Thoracic aorta (tissue), 2 donors: ENCODE data around the gene CLTA. TPM values are rescaled to one million over a fixed set of nuclear protein-coding genes. Genes with fewer than 3 reads are reported as not detected.
"Not testable (repeated sequence)": the region's sequence is repeated elsewhere in the genome, so short reads cannot be mapped to it uniquely, and the experiment has no call there.

Experiments used
- ATAC-seq: fragments of 150-250 bp; one replicate; pipeline ENCODE4 v1.8.0; 2017; ENCODE audit warnings: low read depth; ENCODE audit not compliant: insufficient number of reproducible peaks, low FRiP score
- DNase-seq: peaks from one replicate; pipeline ENCODE4 v3.0.0-alpha.2; 2020; ENCODE audit warnings: low spot score
- H3K27ac ChIP-seq, 2 donors: fragments of 200-600 bp; sonication (generic); 1 replicate in 1 of 2; 2 replicates in 1 of 2; pipeline ENCODE4 v1.5.1; 2016; ENCODE audit warnings: mild to moderate bottlenecking in 2 of 2, moderate library complexity in 2 of 2
- H3K27me3 ChIP-seq: fragments of 200-600 bp; sonication (generic); replicated peaks from 2 replicates; pipeline ENCODE4 v1.6.0; 2016; ENCODE audit warnings: mild to moderate bottlenecking; ENCODE audit not compliant: insufficient read depth
- H3K36me3 ChIP-seq: fragments of 200-600 bp; sonication (generic); one replicate; pipeline ENCODE4 v1.5.1; 2016
- H3K4me1 ChIP-seq, 2 donors: fragments of 200-600 bp; sonication (generic); 1 replicate in 1 of 2; 2 replicates in 1 of 2; pipeline versions ENCODE4 v1.5.1 to v1.6.0; 2016; ENCODE audit warnings: low read depth in 2 of 2, mild to moderate bottlenecking in 1 of 2; ENCODE audit not compliant: control insufficient read depth in 1 of 2
- H3K4me3 ChIP-seq: fragments of 200-600 bp; sonication (generic); 2 replicates; pipeline ENCODE4 v1.5.1; 2016; ENCODE audit warnings: mild to moderate bottlenecking
- H3K9me3 ChIP-seq: fragments of 200-600 bp; sonication (generic); 2 replicates; pipeline ENCODE4 v1.5.1; 2016
- CTCF ChIP-seq: fragments of 200-600 bp; sonication (generic); IDR thresholded peaks from one replicate; pipeline ENCODE4 v1.5.1; 2019; ENCODE audit warnings: antibody characterized with exemption
- total RNA-seq, 2 donors: library from RNA; depleted of rRNA; stranded (reverse); fragments of >200 nt; gene quantifications; one replicate each; pipeline versions ENCODE4 v1.1.0 to v1.2.3, GENCODE V29; 2016

CLTA gene
- total RNA-seq, 2 donors from 2014 or later = 127 to 145 TPM

DNA sequence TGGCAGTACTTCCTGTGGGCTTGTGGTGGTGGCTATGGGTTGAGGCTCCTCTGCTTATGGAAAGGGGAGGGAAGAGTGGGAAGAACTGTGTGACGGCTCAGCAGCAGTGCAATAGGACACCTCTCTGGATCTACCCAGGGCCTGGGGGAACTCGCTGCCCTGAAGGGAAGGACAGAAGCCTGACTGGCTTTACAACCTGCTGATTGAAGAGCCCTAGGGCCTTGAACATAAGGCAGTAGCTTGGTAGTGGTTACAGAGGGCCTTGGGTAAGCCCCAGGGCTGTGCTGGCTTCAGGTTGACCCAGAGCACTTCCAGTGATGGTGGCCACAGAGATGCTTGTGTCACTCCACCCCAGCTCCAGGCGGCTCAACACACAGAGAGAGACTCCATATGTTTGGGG, 16.0 kb upstream of the CLTA start:
- H3K27ac ChIP-seq = no peak overlapping the region
- no peaks in the 10 kb centered on the region for H3K27me3 ChIP-seq
- no peak for ATAC-seq
- no peaks in the 10 kb centered on the region for H3K36me3 ChIP-seq
- DNase-seq = no peak
- H3K4me1 ChIP-seq = no peaks in the 10 kb centered on the region
- H3K9me3 ChIP-seq = no peaks in the 10 kb centered on the region
- no peak overlapping the region for H3K4me3 ChIP-seq
- TF ChIP-seq CTCF = no peak

DNA sequence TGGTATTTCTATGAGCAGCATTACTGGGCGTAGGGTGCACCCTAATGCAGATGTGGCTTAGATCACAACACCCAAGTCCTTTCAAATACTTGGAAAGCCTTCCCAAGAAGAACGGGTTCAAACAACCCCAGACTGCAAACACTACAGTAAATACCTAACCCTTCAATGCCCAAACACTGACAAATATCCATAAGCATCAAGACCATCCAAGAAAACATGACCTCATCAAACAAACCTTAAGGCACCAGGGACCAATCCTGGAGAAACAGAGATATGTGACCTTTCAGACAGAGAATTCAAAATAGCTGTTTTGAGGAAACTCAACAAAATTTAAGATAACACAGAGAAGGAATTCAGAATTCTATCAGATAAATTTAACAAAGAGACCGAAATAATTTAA, 15.5 kb upstream of the CLTA start:
- DNase-seq, ATAC-seq, H3K9me3 ChIP-seq, H3K4me1 ChIP-seq, H3K27ac ChIP-seq, H3K36me3 ChIP-seq, H3K4me3 ChIP-seq, H3K27me3 ChIP-seq: not testable (repeated sequence)

DNA sequence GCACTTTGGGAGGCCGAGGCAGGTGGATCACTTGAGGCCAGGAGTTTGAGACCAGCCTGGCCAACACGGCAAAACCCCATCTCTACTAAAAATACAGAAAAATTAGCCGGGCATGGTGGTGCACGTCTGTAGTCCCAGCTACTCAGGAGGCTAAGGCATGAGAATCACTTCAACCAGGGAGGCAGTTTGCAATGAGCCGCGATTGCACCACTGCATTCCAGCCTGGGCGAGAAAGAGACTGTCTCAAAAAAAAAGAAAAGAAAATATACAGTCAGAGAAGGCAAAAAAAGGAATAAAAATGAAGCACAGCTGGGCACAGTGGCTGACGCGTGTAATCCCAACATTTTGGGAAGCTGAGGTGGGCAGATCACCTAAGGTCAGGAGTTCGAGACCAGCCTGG, 14.2 kb upstream of the CLTA start:
- DNase-seq, H3K9me3 ChIP-seq, H3K27me3 ChIP-seq, H3K4me1 ChIP-seq, H3K27ac ChIP-seq, H3K4me3 ChIP-seq, H3K36me3 ChIP-seq, ATAC-seq: not testable (repeated sequence)

DNA sequence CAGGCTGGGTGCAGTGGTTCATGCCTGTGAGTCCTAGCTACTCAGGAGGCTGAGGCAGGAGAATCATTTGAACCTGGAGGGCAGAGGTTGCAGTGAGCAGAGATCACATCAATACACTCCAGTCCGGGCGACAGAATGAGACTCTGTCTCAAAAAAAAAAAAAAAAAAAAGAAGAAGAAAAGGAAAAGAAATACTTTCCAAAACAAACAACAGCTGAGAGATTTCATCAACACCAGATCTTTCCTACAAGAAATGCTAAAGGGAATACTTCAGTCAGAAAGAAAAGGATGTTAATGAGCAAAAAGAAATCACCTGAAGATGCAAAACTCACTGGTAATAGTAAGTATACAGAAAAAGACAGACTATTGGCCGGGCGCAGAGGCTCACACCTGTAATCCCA, 13.2 kb upstream of the CLTA start:
- ATAC-seq (no peak), DNase-seq (no peak)
- Histone ChIP-seq H3K36me3 (no peaks in the 10 kb centered on the region), H3K4me3 (no peak overlapping the region), H3K9me3 (no peaks in the 10 kb centered on the region), H3K27ac (no peak overlapping the region), H3K4me1 (no peaks in the 10 kb centered on the region), H3K27me3 (no peaks in the 10 kb centered on the region)
- no peak for TF ChIP-seq CTCF

GRCh38 chr9:36180243-36180642, 10.5 kb upstream of the CLTA start:
- not testable (repeated sequence) for H3K4me3 ChIP-seq, ATAC-seq

GRCh38 chr9:36187414-36187813, 3.3 kb upstream of the CLTA start:
- Histone ChIP-seq H3K4me1 (peaks cover 13 to 16% of the 10 kb centered on the region in 2 donors), H3K4me3 (no peak overlapping the region), H3K36me3 (no peaks in the 10 kb centered on the region), H3K27me3 (no peaks in the 10 kb centered on the region), H3K9me3 (no peaks in the 10 kb centered on the region), H3K27ac (no peak overlapping the region)
- DNase-seq (no peak), ATAC-seq (no peak)
- TF ChIP-seq CTCF = no peak

More at GRCh38 chr9:36180243-36180642, 10.5 kb upstream of the CLTA start:
- H3K27me3 ChIP-seq, DNase-seq, H3K9me3 ChIP-seq, H3K4me1 ChIP-seq, H3K36me3 ChIP-seq, H3K27ac ChIP-seq: not testable (repeated sequence)

- Histone ChIP-seq H3K27ac (no peak overlapping the region), H3K4me1 (peaks cover 21 to 24% of the 10 kb centered on the region in 2 donors), H3K27me3 (no peaks in the 10 kb centered on the region), H3K36me3 (no peaks in the 10 kb centered on the region), H3K9me3 (no peaks in the 10 kb centered on the region), H3K4me3 (no peak overlapping the region)
- ATAC-seq (no peak), DNase-seq (no peak)
- TF ChIP-seq CTCF = no peak
Measured at GRCh38 chr9:36188212-36188611, 2.5 kb upstream of the CLTA start.
